ENCODE results near the gene CACNA2D2.

DNA sequence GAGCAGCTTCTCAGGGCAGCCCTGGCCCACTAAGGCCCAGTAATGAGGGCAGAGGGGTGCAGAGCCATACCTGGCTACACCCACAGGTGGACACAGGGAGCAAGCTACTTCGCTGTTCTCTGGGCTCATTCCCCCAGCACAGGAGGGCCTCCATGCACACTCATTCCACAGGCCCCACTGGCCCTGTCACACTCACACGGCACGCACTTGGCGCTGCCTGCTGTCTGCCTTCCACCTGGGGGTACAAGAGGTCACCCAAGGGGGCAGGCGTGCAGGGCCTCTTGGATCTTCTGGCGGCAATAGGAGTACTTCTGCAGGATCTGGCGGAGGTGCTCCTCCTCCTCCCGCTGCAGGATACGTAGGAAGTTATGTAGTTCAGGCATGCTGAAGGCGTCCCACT, 173.1 kb downstream of the CACNA2D2 start:
- TF ChIP-seq, protein P1, sequence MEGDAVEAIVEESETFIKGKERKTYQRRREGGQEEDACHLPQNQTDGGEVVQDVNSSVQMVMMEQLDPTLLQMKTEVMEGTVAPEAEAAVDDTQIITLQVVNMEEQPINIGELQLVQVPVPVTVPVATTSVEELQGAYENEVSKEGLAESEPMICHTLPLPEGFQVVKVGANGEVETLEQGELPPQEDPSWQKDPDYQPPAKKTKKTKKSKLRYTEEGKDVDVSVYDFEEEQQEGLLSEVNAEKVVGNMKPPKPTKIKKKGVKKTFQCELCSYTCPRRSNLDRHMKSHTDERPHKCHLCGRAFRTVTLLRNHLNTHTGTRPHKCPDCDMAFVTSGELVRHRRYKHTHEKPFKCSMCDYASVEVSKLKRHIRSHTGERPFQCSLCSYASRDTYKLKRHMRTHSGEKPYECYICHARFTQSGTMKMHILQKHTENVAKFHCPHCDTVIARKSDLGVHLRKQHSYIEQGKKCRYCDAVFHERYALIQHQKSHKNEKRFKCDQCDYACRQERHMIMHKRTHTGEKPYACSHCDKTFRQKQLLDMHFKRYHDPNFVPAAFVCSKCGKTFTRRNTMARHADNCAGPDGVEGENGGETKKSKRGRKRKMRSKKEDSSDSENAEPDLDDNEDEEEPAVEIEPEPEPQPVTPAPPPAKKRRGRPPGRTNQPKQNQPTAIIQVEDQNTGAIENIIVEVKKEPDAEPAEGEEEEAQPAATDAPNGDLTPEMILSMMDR (IDR thresholded peaks at IDR 0.05; ENCODE audit: low read depth, low read length, missing input control): no peak
- TF ChIP-seq SP1 (IDR thresholded peaks at IDR 0.05) (no peak), FOXA1 (IDR thresholded peaks at IDR 0.05) (no peak), TAF1 (conservative IDR thresholded peaks at IDR 0.05) (no peak), RAD21 (IDR thresholded peaks at IDR 0.05) (no peak), GABPA (IDR thresholded peaks at IDR 0.05 in 1 of 2, conservative IDR thresholded peaks at IDR 0.05 in 1 of 2) (no peak), HNF4A (conservative IDR thresholded peaks at IDR 0.05) (no peak), NR2F2 (IDR thresholded peaks at IDR 0.05) (no peak)
- TF ChIP-seq, protein P2, sequence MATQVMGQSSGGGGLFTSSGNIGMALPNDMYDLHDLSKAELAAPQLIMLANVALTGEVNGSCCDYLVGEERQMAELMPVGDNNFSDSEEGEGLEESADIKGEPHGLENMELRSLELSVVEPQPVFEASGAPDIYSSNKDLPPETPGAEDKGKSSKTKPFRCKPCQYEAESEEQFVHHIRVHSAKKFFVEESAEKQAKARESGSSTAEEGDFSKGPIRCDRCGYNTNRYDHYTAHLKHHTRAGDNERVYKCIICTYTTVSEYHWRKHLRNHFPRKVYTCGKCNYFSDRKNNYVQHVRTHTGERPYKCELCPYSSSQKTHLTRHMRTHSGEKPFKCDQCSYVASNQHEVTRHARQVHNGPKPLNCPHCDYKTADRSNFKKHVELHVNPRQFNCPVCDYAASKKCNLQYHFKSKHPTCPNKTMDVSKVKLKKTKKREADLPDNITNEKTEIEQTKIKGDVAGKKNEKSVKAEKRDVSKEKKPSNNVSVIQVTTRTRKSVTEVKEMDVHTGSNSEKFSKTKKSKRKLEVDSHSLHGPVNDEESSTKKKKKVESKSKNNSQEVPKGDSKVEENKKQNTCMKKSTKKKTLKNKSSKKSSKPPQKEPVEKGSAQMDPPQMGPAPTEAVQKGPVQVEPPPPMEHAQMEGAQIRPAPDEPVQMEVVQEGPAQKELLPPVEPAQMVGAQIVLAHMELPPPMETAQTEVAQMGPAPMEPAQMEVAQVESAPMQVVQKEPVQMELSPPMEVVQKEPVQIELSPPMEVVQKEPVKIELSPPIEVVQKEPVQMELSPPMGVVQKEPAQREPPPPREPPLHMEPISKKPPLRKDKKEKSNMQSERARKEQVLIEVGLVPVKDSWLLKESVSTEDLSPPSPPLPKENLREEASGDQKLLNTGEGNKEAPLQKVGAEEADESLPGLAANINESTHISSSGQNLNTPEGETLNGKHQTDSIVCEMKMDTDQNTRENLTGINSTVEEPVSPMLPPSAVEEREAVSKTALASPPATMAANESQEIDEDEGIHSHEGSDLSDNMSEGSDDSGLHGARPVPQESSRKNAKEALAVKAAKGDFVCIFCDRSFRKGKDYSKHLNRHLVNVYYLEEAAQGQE (IDR thresholded peaks at IDR 0.05): no peak

Data from liver (tissue), 3 donors.